H9 (cell line): ENCODE results near the gene PCBP4. TPM values are rescaled to one million over a fixed set of nuclear protein-coding genes. Genes with fewer than 3 reads are reported as not detected.

ENCODE experiments used
- DNase-seq: peaks from one replicate; pipeline ENCODE4 v3.0.0-alpha.2; 2017
- H2AFZ ChIP-seq: one replicate; pipeline ENCODE4 v1.6.1; 2013; ENCODE audit warnings: mild to moderate bottlenecking, low read length, control low read depth, moderate library complexity
- H2AK5ac ChIP-seq: 2 replicates; pipeline ENCODE4 v1.6.1; 2013; ENCODE audit warnings: low read length, control low read depth, mixed read lengths; ENCODE audit not compliant: insufficient read length
- H2BK120ac ChIP-seq: one replicate; pipeline ENCODE4 v1.6.1; 2013; ENCODE audit warnings: low read depth, mild to moderate bottlenecking, low read length, control low read depth, inconsistent platforms; ENCODE audit not compliant: poor library complexity, severe bottlenecking
- H2BK12ac ChIP-seq: 2 replicates; pipeline ENCODE4 v1.6.1; 2013; ENCODE audit warnings: low read length, control low read depth, mixed read lengths, low read depth; ENCODE audit not compliant: insufficient read length
- H2BK15ac ChIP-seq: 2 replicates; pipeline ENCODE4 v1.6.1; 2013; ENCODE audit warnings: low read depth, low read length, control low read depth
- H2BK20ac ChIP-seq: one replicate; pipeline ENCODE4 v1.6.1; 2013; ENCODE audit warnings: low read depth, mild to moderate bottlenecking, low read length, control low read depth, inconsistent platforms; ENCODE audit not compliant: poor library complexity, severe bottlenecking
- H2BK5ac ChIP-seq: 2 replicates; pipeline ENCODE4 v1.6.1; 2013; ENCODE audit warnings: low read length, control low read depth, mixed read lengths; ENCODE audit not compliant: insufficient read length
- H3K14ac ChIP-seq: 2 replicates; pipeline ENCODE4 v1.6.1; 2013; ENCODE audit warnings: low read length, control low read depth; ENCODE audit not compliant: insufficient read depth
- H3K18ac ChIP-seq: 2 replicates; pipeline ENCODE4 v1.6.1; 2013; ENCODE audit warnings: low read depth, mild to moderate bottlenecking, mixed read lengths, low read length, control low read depth; ENCODE audit not compliant: insufficient read length
- H3K23ac ChIP-seq: 2 replicates; pipeline ENCODE4 v1.6.1; 2013; ENCODE audit warnings: low read length, control low read depth, mixed read lengths, low read depth; ENCODE audit not compliant: insufficient read length
- H3K23me2 ChIP-seq: 2 replicates; pipeline ENCODE4 v1.6.1; 2013; ENCODE audit warnings: low read depth, mild to moderate bottlenecking, mixed read lengths, low read length, control low read depth; ENCODE audit not compliant: insufficient read length, poor library complexity, severe bottlenecking
- H3K27ac ChIP-seq: 2 replicates; pipeline ENCODE4 v1.5.1; 2013; ENCODE audit warnings: low read length, control low read depth, mixed read lengths, low read depth; ENCODE audit not compliant: insufficient read length
- H3K27me3 ChIP-seq: 2 replicates; pipeline ENCODE4 v1.6.1; 2013; ENCODE audit warnings: low read length, control low read depth, inconsistent platforms; ENCODE audit not compliant: insufficient read depth
- H3K4ac ChIP-seq: 2 replicates; pipeline ENCODE4 v1.6.1; 2013; ENCODE audit warnings: low read depth, mild to moderate bottlenecking, control low read depth, inconsistent platforms, low read length, moderate library complexity
- H3K4me1 ChIP-seq: 2 replicates; pipeline ENCODE4 v1.6.1; 2013; ENCODE audit warnings: low read length, control low read depth, inconsistent platforms; ENCODE audit not compliant: insufficient read depth
- H3K4me2 ChIP-seq: 2 replicates; pipeline ENCODE4 v1.6.1; 2013; ENCODE audit warnings: low read length, control low read depth, mixed read lengths; ENCODE audit not compliant: insufficient read length, insufficient read depth
- H3K56ac ChIP-seq: 2 replicates; pipeline ENCODE4 v1.6.1; 2013; ENCODE audit warnings: low read depth, mild to moderate bottlenecking, mixed read lengths, low read length, control low read depth; ENCODE audit not compliant: insufficient read length
- H3K79me1 ChIP-seq: 2 replicates; pipeline ENCODE4 v1.6.1; 2013; ENCODE audit warnings: low read depth, mild to moderate bottlenecking, moderate library complexity, low read length, control low read depth, inconsistent platforms; ENCODE audit not compliant: insufficient read depth, poor library complexity, severe bottlenecking
- H3K79me2 ChIP-seq: 2 replicates; pipeline ENCODE4 v1.6.1; 2013; ENCODE audit warnings: low read length, control low read depth, inconsistent platforms; ENCODE audit not compliant: insufficient read depth
- H3K9ac ChIP-seq: 2 replicates; pipeline ENCODE4 v1.6.1; 2013; ENCODE audit warnings: low read length, control low read depth, mixed read lengths; ENCODE audit not compliant: insufficient read length; ENCODE audit errors: extremely low read depth
- H3K9me3 ChIP-seq: one replicate; pipeline ENCODE4 v1.6.1; 2013; ENCODE audit warnings: low read depth, low read length, inconsistent platforms; ENCODE audit not compliant: control insufficient read depth
- H3T11ph ChIP-seq: one replicate; pipeline ENCODE4 v1.6.1; 2013; ENCODE audit warnings: mild to moderate bottlenecking, low read length, control low read depth, inconsistent platforms
- H4K20me1 ChIP-seq: one replicate; pipeline ENCODE4 v1.6.1; 2013; ENCODE audit not compliant: control insufficient read depth, insufficient read length, insufficient read depth
- H4K5ac ChIP-seq: 2 replicates; pipeline ENCODE4 v1.6.1; 2013; ENCODE audit warnings: low read depth, mild to moderate bottlenecking, mixed read lengths, low read length, control low read depth; ENCODE audit not compliant: insufficient read length
- H4K8ac ChIP-seq: replicated peaks from 2 replicates; pipeline ENCODE4 v1.6.1; 2013; ENCODE audit warnings: low read length, control low read depth, mixed read lengths, low read depth; ENCODE audit not compliant: insufficient read length
- H4K91ac ChIP-seq: 2 replicates; pipeline ENCODE4 v1.6.1; 2013; ENCODE audit warnings: low read depth, mild to moderate bottlenecking, moderate library complexity, mixed read lengths, low read length, control low read depth; ENCODE audit not compliant: insufficient read length
- H3K27ac Mint-ChIP-seq, 3 experiments: 2 replicates in 2 of 3; 3 replicates in 1 of 3; pipeline ENCODE4 v1.8.0; 2020 to 2021; ENCODE audit warnings: mixed read lengths in 3 of 3, mild to moderate bottlenecking in 1 of 3, moderate library complexity in 1 of 3
- H3K27me3 Mint-ChIP-seq: 2 replicates; pipeline ENCODE4 v1.8.0; 2021; ENCODE audit warnings: low read depth, mild to moderate bottlenecking, moderate library complexity, mixed read lengths
- H3K36me3 Mint-ChIP-seq, 3 experiments: 2 replicates in 2 of 3; 3 replicates in 1 of 3; pipeline ENCODE4 v1.8.0; 2020 to 2021; ENCODE audit warnings: low read depth in 3 of 3, mixed read lengths in 3 of 3; ENCODE audit not compliant: insufficient read depth in 1 of 3
- H3K4me1 Mint-ChIP-seq, 2 experiments: 2 replicates each; pipeline ENCODE4 v1.8.0; 2020; ENCODE audit warnings: mixed read lengths in 2 of 2
- H3K4me3 Mint-ChIP-seq, 2 experiments: 2 replicates in 1 of 2; 3 replicates in 1 of 2; pipeline ENCODE4 v1.8.0; 2020 to 2021; ENCODE audit warnings: mild to moderate bottlenecking in 2 of 2, mixed read lengths in 2 of 2, moderate library complexity in 1 of 2
- H3K9me3 Mint-ChIP-seq, 2 experiments: 2 replicates in 1 of 2; 3 replicates in 1 of 2; pipeline ENCODE4 v1.8.0; 2020; ENCODE audit warnings: mild to moderate bottlenecking in 2 of 2, mixed read lengths in 2 of 2, moderate library complexity in 1 of 2
- WGBS: extraction: QIAGEN DNeasy Blood & Tissue Kit; methylation state at CpG from one replicate; pipeline ENCODE4 v1.1.7; 2013; ENCODE audit warnings: missing lambda C conversion rate, low lambda C conversion rate, mixed read lengths; ENCODE audit not compliant: insufficient read length; ENCODE audit errors: extremely low coverage; 5-methylcytosine and 5-hydroxymethylcytosine counted together
- total RNA-seq: library from RNA; stranded (reverse); gene quantifications from 2 replicates; pipeline ENCODE4 v1.2.1, GENCODE V29; 2021
- TF ChIP-seq, protein P1 (sequence below): fragments of 200-600 bp; sonication (generic); conservative IDR thresholded peaks from 3 replicates; pipeline ENCODE4 v1.8.0; 2021; ENCODE audit warnings: antibody characterized with exemption, mild to moderate bottlenecking

The PCBP4 gene
- total RNA-seq, 1 experiment from 2014 or later, result 24.6 TPM

- H4K8ac ChIP-seq, result no peak overlapping the region
- H4K20me1 ChIP-seq, result no peaks in the 10 kb centered on the region
- no peak overlapping the region for H2BK20ac ChIP-seq
- H2BK5ac ChIP-seq, result no peak overlapping the region
- no peaks in the 10 kb centered on the region for H3K79me2 ChIP-seq
- H2BK120ac ChIP-seq, result no peak overlapping the region
- H3K79me1 ChIP-seq, result peaks cover 1% of the 10 kb centered on the region
- H3K9me3 ChIP-seq, result no peaks in the 10 kb centered on the region
- H3K23ac ChIP-seq, result no peak overlapping the region
- no peak overlapping the region for H2BK12ac ChIP-seq
- H2BK15ac ChIP-seq, result no peak overlapping the region
- no peak for DNase-seq
- H3K27me3 ChIP-seq, result no peaks in the 10 kb centered on the region
- H3K9ac ChIP-seq, result no peak overlapping the region
- H4K91ac ChIP-seq, result no peak overlapping the region
- H3K4me1 Mint-ChIP-seq, result no peaks in the 10 kb centered on the region
- no peak overlapping the region for H3K4ac ChIP-seq
- no peak overlapping the region for H3K56ac ChIP-seq
- H3K4me3 Mint-ChIP-seq, result no peak overlapping the region
- TF ChIP-seq, protein P1, sequence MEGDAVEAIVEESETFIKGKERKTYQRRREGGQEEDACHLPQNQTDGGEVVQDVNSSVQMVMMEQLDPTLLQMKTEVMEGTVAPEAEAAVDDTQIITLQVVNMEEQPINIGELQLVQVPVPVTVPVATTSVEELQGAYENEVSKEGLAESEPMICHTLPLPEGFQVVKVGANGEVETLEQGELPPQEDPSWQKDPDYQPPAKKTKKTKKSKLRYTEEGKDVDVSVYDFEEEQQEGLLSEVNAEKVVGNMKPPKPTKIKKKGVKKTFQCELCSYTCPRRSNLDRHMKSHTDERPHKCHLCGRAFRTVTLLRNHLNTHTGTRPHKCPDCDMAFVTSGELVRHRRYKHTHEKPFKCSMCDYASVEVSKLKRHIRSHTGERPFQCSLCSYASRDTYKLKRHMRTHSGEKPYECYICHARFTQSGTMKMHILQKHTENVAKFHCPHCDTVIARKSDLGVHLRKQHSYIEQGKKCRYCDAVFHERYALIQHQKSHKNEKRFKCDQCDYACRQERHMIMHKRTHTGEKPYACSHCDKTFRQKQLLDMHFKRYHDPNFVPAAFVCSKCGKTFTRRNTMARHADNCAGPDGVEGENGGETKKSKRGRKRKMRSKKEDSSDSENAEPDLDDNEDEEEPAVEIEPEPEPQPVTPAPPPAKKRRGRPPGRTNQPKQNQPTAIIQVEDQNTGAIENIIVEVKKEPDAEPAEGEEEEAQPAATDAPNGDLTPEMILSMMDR, result no peak
- H3K9me3 Mint-ChIP-seq, result no peaks in the 10 kb centered on the region
- H4K5ac ChIP-seq, result no peak overlapping the region
- H2AFZ ChIP-seq, result no peak overlapping the region
- H3K18ac ChIP-seq, result no peak overlapping the region
- no peaks in the 10 kb centered on the region; the same call in 1 of the 2 replicates for H3K27me3 Mint-ChIP-seq
- peaks cover 49 to 75% (median 61%) of the 10 kb centered on the region in 3 experiments; a peak in 6 of 7 replicates for H3K36me3 Mint-ChIP-seq
- no peak overlapping the region for H2AK5ac ChIP-seq
- WGBS, result no CpG with 5 or more reads among the region's 13 CpGs
- H3K4me2 ChIP-seq, result no peak overlapping the region
- no peak overlapping the region for H3K27ac ChIP-seq
- H3K23me2 ChIP-seq, result no peaks in the 10 kb centered on the region
- no peak overlapping the region for H3K27ac Mint-ChIP-seq
- no peaks in the 10 kb centered on the region for H3K4me1 ChIP-seq
- H3T11ph ChIP-seq, result no peak overlapping the region
- H3K14ac ChIP-seq, result no peak overlapping the region
Measured at GRCh38 chr3:51933471-51934138, 33.6 kb downstream of the PCBP4 start.
